SK-N-SH treated with all-trans-retinoic acid at 6 μM for 48 hours (cell line): ENCODE measurements around the gene ACTN4.

Experiments
- CREB5 ChIP-seq: fragments of 250-450 bp; sonication (Bioruptor Pico); IDR thresholded peaks from 2 replicates; pipeline ENCODE4 v1.5.1; 2020; ENCODE audit warnings: low read depth, mild to moderate bottlenecking, moderate library complexity
- GLIS3 ChIP-seq: fragments of 250-450 bp; sonication (Bioruptor Pico); IDR thresholded peaks from 2 replicates; pipeline ENCODE4 v1.5.0; 2020; ENCODE audit warnings: mild to moderate bottlenecking, moderate library complexity
- ISL1 ChIP-seq: fragments of 250-450 bp; sonication (Bioruptor Pico); IDR thresholded peaks from 2 replicates; pipeline ENCODE4 v2.1.2; 2022; ENCODE audit warnings: mild to moderate bottlenecking, moderate library complexity
- PATZ1 ChIP-seq: fragments of 250-450 bp; sonication (Bioruptor Pico); IDR thresholded peaks from 2 replicates; pipeline ENCODE4 v1.8.0; 2020; ENCODE audit warnings: mild to moderate bottlenecking, moderate library complexity, borderline replicate concordance
- POU6F1 ChIP-seq: fragments of 250-450 bp; sonication (Bioruptor Pico); IDR thresholded peaks from 2 replicates; pipeline ENCODE4 v1.8.0; 2021; ENCODE audit warnings: low read depth, mild to moderate bottlenecking, moderate library complexity, borderline replicate concordance
- PPARA ChIP-seq: fragments of 250-450 bp; sonication (Bioruptor Pico); IDR thresholded peaks from 2 replicates; pipeline ENCODE4 v1.5.0; 2020; ENCODE audit warnings: mild to moderate bottlenecking, borderline replicate concordance
- TSHZ2 ChIP-seq: fragments of 250-450 bp; sonication (Bioruptor Pico); IDR thresholded peaks from 2 replicates; pipeline ENCODE4 v1.5.0; 2020; ENCODE audit warnings: mild to moderate bottlenecking, moderate library complexity
- ZC3H10 ChIP-seq: fragments of 250-450 bp; sonication (Bioruptor Pico); IDR thresholded peaks from 2 replicates; pipeline ENCODE4 v1.5.1; 2021; ENCODE audit warnings: mild to moderate bottlenecking, moderate library complexity
- ZFP3 ChIP-seq: fragments of 250-450 bp; sonication (Bioruptor Pico); IDR thresholded peaks from 2 replicates; pipeline ENCODE4 v1.5.0; 2020; ENCODE audit warnings: mild to moderate bottlenecking, moderate library complexity
- ZFP30 ChIP-seq: fragments of 450-650 bp; formaldehyde crosslinking; IDR thresholded peaks from 2 replicates; pipeline ENCODE4 v1.5.0; 2022; ENCODE audit warnings: mild to moderate bottlenecking, moderate library complexity
- ZNF565 ChIP-seq: fragments of 450-650 bp; formaldehyde crosslinking; conservative IDR thresholded peaks from 2 replicates; pipeline ENCODE4 v1.5.0; 2020; ENCODE audit warnings: low read depth, mild to moderate bottlenecking, moderate library complexity
- ZNF70 ChIP-seq: fragments of 450-650 bp; formaldehyde crosslinking; IDR thresholded peaks from 2 replicates; pipeline ENCODE4 v1.5.0; 2020; ENCODE audit warnings: mild to moderate bottlenecking, moderate library complexity

DNA sequence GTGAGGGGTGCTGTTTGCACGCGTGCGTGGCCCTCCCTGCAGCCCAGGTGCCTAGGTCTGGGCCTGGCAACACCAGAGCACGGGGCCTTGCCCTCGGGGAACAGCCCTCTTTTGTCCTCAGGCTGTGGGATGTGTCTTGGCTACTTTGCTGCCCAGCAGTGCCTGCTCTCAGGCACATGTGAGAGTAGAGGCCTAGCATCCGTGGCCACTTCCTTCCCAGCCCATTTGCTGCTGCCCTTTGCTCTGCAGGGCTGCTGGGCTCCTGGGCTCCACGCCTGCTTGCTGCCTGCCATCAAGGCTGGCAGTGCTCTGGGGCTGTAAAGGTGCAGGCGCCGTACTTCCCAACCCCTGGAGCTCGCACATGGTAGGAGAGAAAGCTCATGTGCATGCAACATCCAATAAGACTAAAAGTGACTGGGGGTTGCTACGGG, 50.2 kb downstream of the ACTN4 start:
- TF ChIP-seq ZFP3 (CRISPR knock-in tag) (no peak), TSHZ2 (no peak), POU6F1 (CRISPR knock-in tag) (no peak), ZC3H10 (CRISPR knock-in tag) (no peak), PPARA (CRISPR knock-in tag) (no peak), GLIS3 (no peak), ISL1 (CRISPR knock-in tag) (no peak), PATZ1 (CRISPR knock-in tag) (no peak), ZFP30 (CRISPR knock-in tag) (no peak), CREB5 (CRISPR knock-in tag) (no peak), ZNF565 (CRISPR knock-in tag) (no peak), ZNF70 (no peak)
